ENCODE data around the gene ANO7. TPM values are rescaled to one million over a fixed set of nuclear protein-coding genes. Genes with fewer than 3 reads are reported as not detected.

Gene ANO7
- total and polyA plus RNA-seq, 2 of the 8 experiments (the other 6 are each of a cell fraction or from before 2014, with no cell fraction given): 3.2 to 6.9 TPM

DNA sequence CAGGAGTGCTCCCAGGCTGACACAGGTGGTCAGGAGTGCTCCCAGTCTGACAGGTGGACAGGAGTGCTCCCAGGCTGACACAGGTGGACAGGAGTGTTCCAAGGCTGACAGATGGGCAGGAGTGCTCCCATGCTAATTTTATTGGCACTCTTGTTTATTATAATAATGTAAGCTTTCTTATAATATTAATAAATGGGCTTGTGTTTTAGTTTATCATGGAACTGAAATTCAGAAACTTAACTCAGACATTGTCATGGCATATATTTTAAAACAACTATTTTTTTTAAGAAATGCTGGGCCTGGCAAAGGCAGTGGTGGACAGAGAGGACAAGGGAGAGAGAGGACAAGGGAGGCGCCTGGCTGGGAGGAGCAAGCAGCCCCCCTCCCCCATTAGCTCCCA lies 18.7 kb downstream of the ANO7 start:
- H4K20me1 ChIP-seq (replicated peaks in 1 of 2; ENCODE audit: control insufficient read depth in 1 of 2, insufficient read depth in 2 of 2, low read length in 2 of 2): no peaks in the 10 kb centered on the region
- H3K79me1 ChIP-seq (ENCODE audit: low read depth, low read length): no peaks in the 10 kb centered on the region
- FAIRE-seq: no peak
- H3K27ac ChIP-seq (ENCODE audit: low read depth, low read length): no peak overlapping the region
- H3K9ac ChIP-seq (replicated peaks in 1 of 4; ENCODE audit: extremely low read depth in 1 of 4, low read depth in 3 of 4, low read length in 3 of 4): no peak overlapping the region
- H3K18ac ChIP-seq (ENCODE audit: extremely low read depth, low read length): no peak overlapping the region
- TF ChIP-seq JUND (IDR thresholded peaks at IDR 0.05; ENCODE audit: low read length) (no peak), ATF2 (IDR thresholded peaks at IDR 0.05; ENCODE audit: low read length) (no peak), NRF1 (IDR thresholded peaks at IDR 0.05; ENCODE audit: low read depth, low read length) (no peak), CHD2 (IDR thresholded peaks at IDR 0.05; ENCODE audit: low read length) (no peak), SIN3A (conservative IDR thresholded peaks at IDR 0.05 in 1 of 2, IDR thresholded peaks at IDR 0.05 in 1 of 2; ENCODE audit: low read depth in 1 of 2, low read length in 2 of 2) (no peak), EZH2 (IDR thresholded peaks at IDR 0.05; ENCODE audit: low read depth, low read length, severe bottlenecking) (no peak), KDM5A (IDR thresholded peaks at IDR 0.05; ENCODE audit: low read length) (no peak), CEBPB (IDR thresholded peaks at IDR 0.05; ENCODE audit: low read depth, low read length) (no peak)
- TF ChIP-seq, protein P1, sequence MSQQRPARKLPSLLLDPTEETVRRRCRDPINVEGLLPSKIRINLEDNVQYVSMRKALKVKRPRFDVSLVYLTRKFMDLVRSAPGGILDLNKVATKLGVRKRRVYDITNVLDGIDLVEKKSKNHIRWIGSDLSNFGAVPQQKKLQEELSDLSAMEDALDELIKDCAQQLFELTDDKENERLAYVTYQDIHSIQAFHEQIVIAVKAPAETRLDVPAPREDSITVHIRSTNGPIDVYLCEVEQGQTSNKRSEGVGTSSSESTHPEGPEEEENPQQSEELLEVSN (IDR thresholded peaks at IDR 0.05): no peak
- H3K4ac ChIP-seq (replicated peaks; ENCODE audit: insufficient read length, low read depth, low read length): no peak overlapping the region
- H3K56ac ChIP-seq (replicated peaks; ENCODE audit: insufficient read length, low read depth, low read length): no peak overlapping the region
- no peak overlapping the region for H2AFZ ChIP-seq (ENCODE audit: low read length)
- no peaks in the 10 kb centered on the region for H3K27me3 ChIP-seq (replicated peaks in 1 of 4; ENCODE audit: control insufficient read depth in 3 of 4, extremely low read depth in 1 of 4, insufficient read depth in 3 of 4, low read length in 3 of 4)
- WGBS, 2 experiments (ENCODE audit: extremely low coverage in 1 of 2, insufficient coverage in 1 of 2, insufficient read length in 1 of 2, insufficient replicate concordance in 2 of 2, low coverage in 1 of 2, low lambda C conversion rate in 2 of 2, missing lambda C conversion rate in 1 of 2): no CpG with 5 or more reads among the region's 1 CpG
- no peak overlapping the region for H2BK20ac ChIP-seq (ENCODE audit: low read length)
- H4K91ac ChIP-seq (replicated peaks; ENCODE audit: insufficient read length, low read length): no peak overlapping the region
- no peak overlapping the region for H4K5ac ChIP-seq (ENCODE audit: insufficient read length, low read depth, low read length)
- no peaks in the 10 kb centered on the region for H3K36me3 ChIP-seq (ENCODE audit: control insufficient read depth in 2 of 4, insufficient read depth in 4 of 4, low read length in 3 of 4)
- ChIA-PET POLR2A (ENCODE audit: partially characterized antibody) (interaction anchor here (1.1 to 1.4 kb wide), 2 partner anchors 8 to 19 kb away, joined by 4 to 5 read pairs; partner anchors contain the start of gene ANO7), CTCF (ENCODE audit: partially characterized antibody) (interaction anchor here (2.0 kb wide), 1 partner anchor 20 kb away, joined by 6 read pairs; no protein-coding TSS in a partner anchor)
- H3K4me1 ChIP-seq (replicated peaks in 1 of 4; ENCODE audit: control insufficient read depth in 3 of 4, insufficient read depth in 4 of 4, low read length in 3 of 4): peaks cover 0 to 2% (median 0%) of the 10 kb centered on the region in 4 experiments; a peak in 1 of 7 replicates
- H3K23ac ChIP-seq (ENCODE audit: insufficient read length): no peak overlapping the region
- no peak overlapping the region for H2BK12ac ChIP-seq (ENCODE audit: low read depth, low read length)
- no peaks in the 10 kb centered on the region for H3K9me3 ChIP-seq (ENCODE audit: insufficient read depth in 2 of 2, low read depth in 1 of 2, low read length in 1 of 2)
- no peak overlapping the region for H2BK15ac ChIP-seq (ENCODE audit: low read length)
- no peak overlapping the region for H2BK5ac ChIP-seq (ENCODE audit: low read depth, low read length)
- H2AK5ac ChIP-seq (ENCODE audit: low read depth, low read length): no peak overlapping the region
- no peaks in the 10 kb centered on the region for H3K23me2 ChIP-seq (ENCODE audit: low read depth, low read length)
- no peak for DNase-seq (ENCODE audit: low read depth in 1 of 2, low spot score in 2 of 2)
- H4K8ac ChIP-seq (ENCODE audit: extremely low read depth, insufficient read depth, low read length): no peak overlapping the region
- H2BK120ac ChIP-seq (replicated peaks; ENCODE audit: low read depth, low read length): no peak overlapping the region
- H3K4me2 ChIP-seq (ENCODE audit: insufficient read depth in 1 of 2, low read depth in 2 of 2, low read length in 2 of 2): no peak overlapping the region
- H3K14ac ChIP-seq (ENCODE audit: insufficient read length): no peak overlapping the region
- H3K4me3 ChIP-seq (ENCODE audit: extremely low read depth in 1 of 4, insufficient read depth in 2 of 4, low read depth in 3 of 4, low read length in 4 of 4): no peak overlapping the region
- H3K79me2 ChIP-seq (ENCODE audit: control insufficient read depth in 1 of 2, insufficient read depth in 2 of 2, low read length in 2 of 2): no peaks in the 10 kb centered on the region
